Pancreas (tissue), 10 donors: ENCODE results near the gene TMEM255A. TPM values are rescaled to one million over a fixed set of nuclear protein-coding genes. Genes with fewer than 3 reads are reported as not detected.

Experiments used
- ATAC-seq, 4 donors: fragments of 200-7000 bp; cut with Tn5 transposase; one replicate each; pipeline versions ENCODE4 v1.8.0 to v1.9.1; 2020; ENCODE audit warnings: mild to moderate bottlenecking in 4 of 4, moderate library complexity in 4 of 4
- DNase-seq, 6 donors: peaks; one replicate each; pipeline ENCODE4 v3.0.0-alpha.2; 2020
- FAIRE-seq: peaks from 2 replicates; lab custom pipeline; 2012; peaks lifted over from hg19 to GRCh38; lab: Jason Lieb, UNC
- H3K27ac ChIP-seq, 4 donors: fragments of 200-600 bp; sonication (generic); 1 replicate in 3 of 4; 2 replicates in 1 of 4; pipeline versions ENCODE4 v1.5.0 to v1.8.0; 2020
- H3K27me3 ChIP-seq, 4 donors: fragments of 200-600 bp; one replicate each; pipeline ENCODE4 v1.8.0; 2021
- H3K36me3 ChIP-seq, 3 donors: fragments of 200-600 bp; sonication (generic) in 1 of 3; one replicate each; pipeline versions ENCODE4 v1.5.0 to v1.8.0; 2020 to 2021
- H3K4me1 ChIP-seq, 3 donors: fragments of 200-600 bp; one replicate each; pipeline ENCODE4 v1.8.0; 2021
- H3K4me3 ChIP-seq, 4 donors: fragments of 200-600 bp; sonication (generic) in 2 of 4; one replicate each; pipeline versions ENCODE4 v1.5.0 to v1.8.0; 2020 to 2021
- H3K9me3 ChIP-seq, 4 donors: fragments of 200-600 bp; one replicate each; pipeline ENCODE4 v1.8.0; 2021
- CTCF ChIP-seq, 4 donors: fragments of 200-600 bp; sonication (generic) in 3 of 4; IDR thresholded peaks; one replicate each; pipeline versions ENCODE4 v1.5.0 to v1.8.0; 2021; ENCODE audit warnings: antibody characterized with exemption in 4 of 4
- WGBS, 2 donors: extraction: QIAGEN DNeasy Blood & Tissue Kit; methylation state at CpG; one replicate each; pipeline ENCODE4 v1.1.7; 2013; 5-methylcytosine and 5-hydroxymethylcytosine counted together
- intact Hi-C, 3 donors: fragments of 100-400 bp; cut with DNase I; formaldehyde crosslinking; loops; one replicate each; pipeline versions ENCODE4 v1.11.1 to v1.14.2; 2022
- polyA plus RNA-seq, 2 donors: library from polyadenylated mRNA; stranded (reverse); fragments of 200-250 nt; gene quantifications; one replicate each; pipeline ENCODE4 v1.2.3, GENCODE V29; 2013
- total RNA-seq, 6 donors: library from RNA; stranded (reverse); fragmentation: NEBNext Ultra II Directional in 4 of 6; extraction: Animal tissue kit (Norgen Biotek cat#: 25700) in 4 of 6; gene quantifications; one replicate each; pipeline versions ENCODE4 v1.2.1 to v1.2.4, GENCODE V29; 2021 to 2023
- donor health status: healthy with polysubstance abuse.
- donor health status: DM: no; HTN: no; CAD: no; lungs with moderate emphysema.
- donor health status: DM: no; HTN: no; CAD: no.
- donor health status: control.
- donor health status: control.
- donor health status: Bipolar disorder and iron deficiency.
- donor health status: DM: yes; HTN: yes; CAD: no.
- donor health status: DM: no; HTN: no; CAD: no.
- donor health status: DM: no; HTN: no; CAD: no.
- donor health status: DM: yes; HTN: yes; CAD: no.

TMEM255A gene
- total and polyA plus RNA-seq, 8 donors, result 0.05 to 1.2 (median 0.37) TPM

- Histone ChIP-seq H3K4me3 (no peak overlapping the region), H3K9me3 (no peaks in the 10 kb centered on the region), H3K36me3 (no peaks in the 10 kb centered on the region), H3K27ac (no peak overlapping the region), H3K4me1 (no peaks in the 10 kb centered on the region), H3K27me3 (peaks cover 0 to 4% (median 0%) of the 10 kb centered on the region in 4 donors)
- ATAC-seq (no peak), FAIRE-seq (no peak), DNase-seq (no peak)
- intact Hi-C loops, result no loop called here
- TF ChIP-seq CTCF (IDR thresholded peaks at IDR 0.05), result no peak
- 58 to 65% methylated on average over 9 of the region's 9 CpGs for WGBS, 2 donors
Measured at GRCh38 chrX:120228187-120228908, 82.9 kb downstream of the TMEM255A start.

GRCh38 chrX:120224388-120224787 lies 86.9 kb downstream of the TMEM255A start:
- H3K9me3 ChIP-seq, result no peaks in the 10 kb centered on the region
- no peaks in the 10 kb centered on the region for H3K27me3 ChIP-seq
- DNase-seq, result no peak
- intact Hi-C loops, result no loop called here
- ATAC-seq, result no peak
- H3K36me3 ChIP-seq, result no peaks in the 10 kb centered on the region
- no peak for FAIRE-seq
- H3K4me3 ChIP-seq, result no peak overlapping the region
- WGBS, 2 donors, result 77 to 88% methylated on average over 4 of the region's 4 CpGs
- no peaks in the 10 kb centered on the region for H3K4me1 ChIP-seq
- no peak overlapping the region for H3K27ac ChIP-seq
- no peak for TF ChIP-seq CTCF (IDR thresholded peaks at IDR 0.05)

- H3K36me3 ChIP-seq, result no peaks in the 10 kb centered on the region
- no peak overlapping the region for H3K27ac ChIP-seq
- intact Hi-C loops, result no loop called here
- WGBS, 2 donors, result 89 to 94% methylated on average over 8 of the region's 8 CpGs
- H3K4me1 ChIP-seq, result no peaks in the 10 kb centered on the region
- DNase-seq (peak in 1 of 6 donors; percentile 61), ATAC-seq (no peak), FAIRE-seq (no peak)
- no peaks in the 10 kb centered on the region for H3K9me3 ChIP-seq
- no peak for TF ChIP-seq CTCF (IDR thresholded peaks at IDR 0.05)
- no peaks in the 10 kb centered on the region for H3K27me3 ChIP-seq
- H3K4me3 ChIP-seq, result no peak overlapping the region
Measured at GRCh38 chrX:120223374-120223773, 87.9 kb downstream of the TMEM255A start.

- peak in 4 of 6 donors; percentile 11 to 65 (median 42) for DNase-seq
- Histone ChIP-seq H3K4me3 (no peak overlapping the region), H3K36me3 (no peaks in the 10 kb centered on the region), H3K9me3 (no peaks in the 10 kb centered on the region), H3K27ac (no peak overlapping the region), H3K4me1 (no peaks in the 10 kb centered on the region), H3K27me3 (peaks cover 0 to 9% (median 0%) of the 10 kb centered on the region in 4 donors)
- TF ChIP-seq CTCF (IDR thresholded peaks at IDR 0.05), result peak; percentile 65 to 79 (median 74)
- FAIRE-seq, result peak; percentile 79
- 18 to 24% methylated on average over 8 of the region's 8 CpGs for WGBS, 2 donors
- intact Hi-C loops, result loop anchor here in 2 of 3 donors (10.0 kb wide), 2 partner anchors 109 to 119 kb away; no protein-coding TSS in a partner anchor
- peak; percentile 40 to 85 (median 84) for ATAC-seq
Measured at GRCh38 chrX:120213438-120214265, 97.6 kb downstream of the TMEM255A start.

Other genes starting within 250 kb of the TMEM255A start
- not detected for gene RHOXF2B, start 233.8 kb downstream of the TMEM255A start, total RNA-seq
- not detected for gene RHOXF2B, start 233.8 kb downstream of the TMEM255A start, polyA plus RNA-seq
- under 1 TPM in 1 of 6 donors, not detected in 5; 0.28 TPM for gene RHOXF1, start 195.5 kb downstream of the TMEM255A start, total RNA-seq
- 1 to 10 TPM in 1 of 2 donors, under 1 TPM in 1; 0.61 to 1.0 TPM for gene RHOXF1, start 195.5 kb downstream of the TMEM255A start, polyA plus RNA-seq
- under 1 TPM in 1 of 6 donors, not detected in 5; 0.19 TPM for gene RHOXF2, start 152.8 kb downstream of the TMEM255A start, total RNA-seq
- gene RHOXF2, start 152.8 kb downstream of the TMEM255A start, polyA plus RNA-seq, result not detected
- 10 to 100 TPM in 1 of 6 donors, 1 to 10 TPM in 5; 5.1 to 12.0 (median 6.9) TPM for gene ZBTB33, start 60.6 kb downstream of the TMEM255A start, total RNA-seq
- 1 to 10 TPM; 1.7 to 4.6 TPM for gene ZBTB33, start 60.6 kb downstream of the TMEM255A start, polyA plus RNA-seq
- not detected for gene ATP1B4, start 50.6 kb upstream of the TMEM255A start, total RNA-seq
- not detected for gene ATP1B4, start 50.6 kb upstream of the TMEM255A start, polyA plus RNA-seq
- 10 to 100 TPM; 32.3 to 96.3 (median 43.9) TPM for gene LAMP2, start 157.8 kb upstream of the TMEM255A start, total RNA-seq
- 10 to 100 TPM; 14.1 to 43.1 TPM for gene LAMP2, start 157.8 kb upstream of the TMEM255A start, polyA plus RNA-seq
- gene CUL4B, start 249.5 kb upstream of the TMEM255A start, total RNA-seq, result 10 to 100 TPM; 14.8 to 24.6 (median 19.5) TPM
- gene CUL4B, start 249.5 kb upstream of the TMEM255A start, polyA plus RNA-seq, result 10 to 100 TPM in 1 of 2 donors, 1 to 10 TPM in 1; 9.6 to 18.2 TPM